H1 (cell line): ENCODE measurements around the gene RASD1. TPM values are rescaled to one million over a fixed set of nuclear protein-coding genes. Genes with fewer than 3 reads are reported as not detected.
"Not testable (repeated sequence)": the region's sequence is repeated elsewhere in the genome, so short reads cannot be mapped to it uniquely, and the experiment has no call there.

ENCODE experiments used
- CTCF ChIA-PET: fragments of 300-600 bp; sonication (Branson Sonifier 250); formaldehyde crosslinking; loops from one replicate; lab custom pipeline; 2021; ENCODE audit not compliant: partially characterized antibody; lab: Charles Lee
- POLR2A ChIA-PET: fragments of 300-600 bp; sonication (Branson Sonifier 250); formaldehyde crosslinking; loops from one replicate; lab custom pipeline; 2021; ENCODE audit warnings: inconsistent platforms; ENCODE audit not compliant: partially characterized antibody; lab: Charles Lee
- DNase-seq, 2 experiments: peaks; one replicate each; pipeline versions ENCODE4 v3.0.0 to v3.0.0-alpha.2; 2010 to 2022; ENCODE audit warnings: low spot score in 2 of 2, low read depth in 1 of 2, mixed read lengths in 1 of 2
- FAIRE-seq: peaks from 2 replicates; lab custom pipeline; 2011; peaks lifted over from hg19 to GRCh38; lab: Jason Lieb, UNC
- H2AFZ ChIP-seq: 2 replicates; pipeline ENCODE4 v1.8.1; 2012; ENCODE audit warnings: low read length, inconsistent platforms
- H2AK5ac ChIP-seq: 2 replicates; pipeline ENCODE4 v1.6.1; 2013; ENCODE audit warnings: low read depth, low read length
- H2BK120ac ChIP-seq: replicated peaks from 2 replicates; pipeline ENCODE3; 2013; ENCODE audit warnings: low read depth, low read length, inconsistent platforms
- H2BK12ac ChIP-seq: 2 replicates; pipeline ENCODE4 v1.6.1; 2013; ENCODE audit warnings: low read depth, low read length
- H2BK15ac ChIP-seq: 2 replicates; pipeline ENCODE4 v1.6.1; 2013; ENCODE audit warnings: low read length
- H2BK20ac ChIP-seq: 2 replicates; pipeline ENCODE4 v1.6.1; 2013; ENCODE audit warnings: low read length
- H2BK5ac ChIP-seq: 2 replicates; pipeline ENCODE4 v1.6.1; 2013; ENCODE audit warnings: low read depth, low read length
- H3K14ac ChIP-seq: 2 replicates; pipeline ENCODE4 v1.6.1; 2013; ENCODE audit warnings: inconsistent platforms; ENCODE audit not compliant: insufficient read length
- H3K18ac ChIP-seq: 2 replicates; pipeline ENCODE4 v1.6.1; 2013; ENCODE audit warnings: low read length; ENCODE audit errors: extremely low read depth
- H3K23ac ChIP-seq: 2 replicates; pipeline ENCODE4 v1.6.1; 2013; ENCODE audit warnings: inconsistent platforms; ENCODE audit not compliant: insufficient read length
- H3K23me2 ChIP-seq: 2 replicates; pipeline ENCODE4 v1.6.1; 2013; ENCODE audit warnings: low read depth, low read length
- H3K27ac ChIP-seq: 2 replicates; pipeline ENCODE4 v1.6.1; 2011; ENCODE audit warnings: low read depth, low read length, inconsistent platforms
- H3K27me3 ChIP-seq, 4 experiments: replicated peaks in 1 of 4; 1 replicate in 1 of 4; 2 replicates in 3 of 4; pipeline versions ENCODE4 v1.6.1 to v1.8.1; 2011 to 2013; ENCODE audit warnings: low read length in 3 of 4, mild to moderate bottlenecking in 3 of 4, inconsistent platforms in 2 of 4, mixed read lengths in 2 of 4, moderate library complexity in 1 of 4; ENCODE audit not compliant: control insufficient read depth in 3 of 4, insufficient read depth in 3 of 4; ENCODE audit errors: extremely low read depth in 1 of 4
- H3K36me3 ChIP-seq, 4 experiments: 2 replicates each; pipeline versions ENCODE4 v1.6.1 to v1.8.1; 2011 to 2013; ENCODE audit warnings: mild to moderate bottlenecking in 4 of 4, low read length in 3 of 4, moderate library complexity in 2 of 4, control low read depth in 1 of 4, inconsistent platforms in 1 of 4; ENCODE audit not compliant: insufficient read depth in 4 of 4, control insufficient read depth in 2 of 4
- H3K4ac ChIP-seq: replicated peaks from 2 replicates; pipeline ENCODE3; 2013; ENCODE audit warnings: low read length, low read depth, mixed read lengths, inconsistent platforms; ENCODE audit not compliant: insufficient read length
- H3K4me1 ChIP-seq, 4 experiments: replicated peaks in 1 of 4; 1 replicate in 1 of 4; 2 replicates in 3 of 4; pipeline versions ENCODE4 v1.6.1 to v1.8.1; 2011 to 2013; ENCODE audit warnings: low read length in 3 of 4, inconsistent platforms in 2 of 4, mixed read lengths in 1 of 4; ENCODE audit not compliant: insufficient read depth in 4 of 4, control insufficient read depth in 3 of 4
- H3K4me2 ChIP-seq, 2 experiments: 2 replicates each; pipeline versions ENCODE4 v1.6.1 to v1.8.1; 2011 to 2013; ENCODE audit warnings: low read depth in 2 of 2, low read length in 2 of 2, control low read depth in 1 of 2, inconsistent platforms in 1 of 2, mild to moderate bottlenecking in 1 of 2; ENCODE audit not compliant: insufficient read depth in 1 of 2
- H3K4me3 ChIP-seq, 4 experiments: fragments of 200-600, 300-600 bp in 1 of 4; sonication (generic), shearing (Covaris generic), sonication (Bioruptor Twin) in 1 of 4; 2 replicates each; pipeline versions ENCODE4 v1.5.1 to v1.8.1; 2011 to 2016; ENCODE audit warnings: low read length in 4 of 4, low read depth in 3 of 4, control low read depth in 2 of 4, inconsistent platforms in 2 of 4, mild to moderate bottlenecking in 2 of 4, mixed read lengths in 1 of 4, moderate library complexity in 1 of 4; ENCODE audit not compliant: insufficient read depth in 2 of 4; ENCODE audit errors: extremely low read depth in 1 of 4
- H3K56ac ChIP-seq: replicated peaks from 2 replicates; pipeline ENCODE3; 2013; ENCODE audit warnings: low read depth, mild to moderate bottlenecking, mixed read lengths, low read length, inconsistent platforms; ENCODE audit not compliant: insufficient read length
- H3K79me1 ChIP-seq: 2 replicates; pipeline ENCODE4 v1.6.1; 2013; ENCODE audit warnings: low read depth, low read length, control low read depth
- H3K79me2 ChIP-seq, 2 experiments: 2 replicates each; pipeline versions ENCODE4 v1.6.1 to v1.8.1; 2012 to 2013; ENCODE audit warnings: low read length in 2 of 2, mild to moderate bottlenecking in 2 of 2, inconsistent platforms in 1 of 2; ENCODE audit not compliant: insufficient read depth in 2 of 2, control insufficient read depth in 1 of 2
- H3K9ac ChIP-seq, 4 experiments: replicated peaks in 1 of 4; 1 replicate in 1 of 4; 2 replicates in 3 of 4; pipeline versions ENCODE4 v1.6.1 to v1.8.1; 2011 to 2013; ENCODE audit warnings: low read depth in 3 of 4, low read length in 3 of 4, control low read depth in 2 of 4, mild to moderate bottlenecking in 2 of 4, moderate library complexity in 2 of 4, inconsistent platforms in 1 of 4; ENCODE audit errors: extremely low read depth in 1 of 4
- H3K9me3 ChIP-seq, 2 experiments: 2 replicates each; pipeline versions ENCODE4 v1.6.1 to v1.8.1; 2012 to 2013; ENCODE audit warnings: mild to moderate bottlenecking in 2 of 2, moderate library complexity in 2 of 2, control low read depth in 1 of 2, inconsistent platforms in 1 of 2, low read depth in 1 of 2, low read length in 1 of 2, mixed read lengths in 1 of 2; ENCODE audit not compliant: insufficient read depth in 2 of 2
- H4K20me1 ChIP-seq, 2 experiments: replicated peaks in 1 of 2; 2 replicates each; pipeline versions ENCODE3 to v1.8.1; 2011 to 2013; ENCODE audit warnings: inconsistent platforms in 2 of 2, low read length in 2 of 2, mild to moderate bottlenecking in 1 of 2; ENCODE audit not compliant: insufficient read depth in 2 of 2, control insufficient read depth in 1 of 2
- H4K5ac ChIP-seq: 2 replicates; pipeline ENCODE4 v1.6.1; 2013; ENCODE audit warnings: low read length, low read depth, mixed read lengths, inconsistent platforms; ENCODE audit not compliant: insufficient read length
- H4K8ac ChIP-seq: 2 replicates; pipeline ENCODE4 v1.8.0; 2013; ENCODE audit warnings: mild to moderate bottlenecking, moderate library complexity, low read length, inconsistent platforms; ENCODE audit not compliant: insufficient read depth; ENCODE audit errors: extremely low read depth
- H4K91ac ChIP-seq: replicated peaks from 2 replicates; pipeline ENCODE3; 2013; ENCODE audit warnings: low read length, mixed read lengths, inconsistent platforms; ENCODE audit not compliant: insufficient read length
- WGBS, 2 experiments: shearing (Covaris generic) in 1 of 2; methylation state at CpG; one replicate each; pipeline versions ENCODE4 v1.1.6 to v1.1.7; 2013 to 2015; ENCODE audit warnings: low lambda C conversion rate in 2 of 2, mixed read lengths in 2 of 2, inconsistent platforms in 1 of 2, low coverage in 1 of 2, missing lambda C conversion rate in 1 of 2; ENCODE audit not compliant: insufficient replicate concordance in 2 of 2, insufficient coverage in 1 of 2, insufficient read length in 1 of 2; ENCODE audit errors: extremely low coverage in 1 of 2, missing lambda C conversion rate in 1 of 2; 5-methylcytosine and 5-hydroxymethylcytosine counted together
- polyA plus RNA-seq, 7 experiments: library from polyadenylated mRNA; depleted of rRNA in 3 of 7; stranded (reverse) in 5 of 7; unstranded in 2 of 7; fragments of >200 nt in 5 of 7; fragments of 200-250 nt in 2 of 7; gene quantifications; 1 replicate in 5 of 7; 2 replicates in 1 of 7; 4 replicates in 1 of 7; pipeline versions ENCODE4 v1.2.1 to v1.2.3, GENCODE V29; 2011 to 2013; ENCODE audit warnings: missing spikeins in 2 of 7, mixed read lengths in 2 of 7
- total RNA-seq: library from RNA; stranded (reverse); fragmentation: NEBNext Ultra II Directional; extraction: Animal tissue kit (Norgen Biotek cat#: 25700); gene quantifications from 2 replicates; pipeline ENCODE4 v1.2.1, GENCODE V29; 2021

Gene RASD1
- total and polyA plus RNA-seq, 2 of the 8 experiments (the other 6 are each of a cell fraction or from before 2014, with no cell fraction given), result 2.3 to 2.6 TPM

DNA sequence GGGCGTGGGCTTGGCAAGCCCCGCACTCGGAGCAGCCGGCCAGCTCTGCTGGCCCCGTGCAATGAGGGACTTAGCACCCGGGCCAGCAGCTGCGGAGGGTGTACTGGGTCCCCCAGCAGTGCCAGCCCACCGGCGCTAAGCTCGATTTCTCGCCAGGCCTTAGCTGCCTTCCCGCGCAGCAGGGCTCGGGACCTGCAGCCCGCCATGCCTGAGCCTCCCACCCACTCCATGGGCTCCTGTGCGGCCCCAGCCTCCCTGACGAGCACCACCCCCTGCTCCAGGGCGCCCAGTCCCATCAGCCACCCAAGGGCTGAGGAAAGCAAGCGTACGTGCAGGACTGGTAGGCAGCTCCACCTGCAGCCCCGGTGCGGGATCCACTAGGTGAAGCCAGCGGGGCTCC is 9.8 kb downstream of the RASD1 start:
- peaks cover 0 to 37% of the 10 kb centered on the region in 2 experiments for H3K79me2 ChIP-seq
- 91% methylated on average over 17 of the region's 23 CpGs; no CpG with 5 or more reads in 1 of the 2 experiments for WGBS, 2 experiments

More for the DNA sequence above, 9.8 kb downstream of the RASD1 start:
- not testable (repeated sequence) for H2BK12ac ChIP-seq, H3K23me2 ChIP-seq, H2BK120ac ChIP-seq, H3K9ac ChIP-seq, H3K56ac ChIP-seq, H3K4ac ChIP-seq, H3K27ac ChIP-seq, H3K9me3 ChIP-seq, H3K14ac ChIP-seq, H3K18ac ChIP-seq, DNase-seq, H2BK5ac ChIP-seq, H3K4me3 ChIP-seq, H3K23ac ChIP-seq, H2BK15ac ChIP-seq, H4K8ac ChIP-seq, H3K4me2 ChIP-seq, H2AFZ ChIP-seq, H3K27me3 ChIP-seq, H4K91ac ChIP-seq, H3K4me1 ChIP-seq, H3K79me1 ChIP-seq, H2AK5ac ChIP-seq, H2BK20ac ChIP-seq, H4K5ac ChIP-seq, FAIRE-seq
- peaks cover 7 to 13% of the 10 kb centered on the region in 2 experiments for H4K20me1 ChIP-seq
- CTCF ChIA-PET, result interaction anchor here (1.1 to 1.9 kb wide), 3 partner anchors 10 to 16 kb away, joined by 3 to 7 read pairs (median 3); partner anchors contain the start of gene RASD1
- POLR2A ChIA-PET, result interaction anchor here (1.1 kb wide), 1 partner anchor 9 kb away, joined by 3 read pairs; no protein-coding TSS in a partner anchor
- peaks cover 0 to 18% (median 9%) of the 10 kb centered on the region in 4 experiments; a peak in 7 of 8 replicates for H3K36me3 ChIP-seq
